Activated naive CD8-positive, alpha-beta T cell treated with anti-CD3 and anti-CD28 coated beads for 36 hours (primary cell): Measurements from ENCODE around the gene RIMBP3B. TPM values are rescaled to one million over a fixed set of nuclear protein-coding genes. Genes with fewer than 3 reads are reported as not detected.

Experiments used
- total RNA-seq, 2 experiments: library from RNA; stranded (reverse); gene quantifications; one replicate each; pipeline ENCODE4 v1.2.3, GENCODE V29; 2021

Gene RIMBP3B
- total RNA-seq, 2 experiments from 2014 or later, result 0.19 to 0.32 TPM

Other genes with a start within 250 kb of the RIMBP3B start
- 1 to 10 TPM; 5.4 to 5.8 TPM for gene HIC2, start 33.6 kb downstream of the RIMBP3B start, total RNA-seq
- 1 to 10 TPM; 1.3 TPM for gene TMEM191C, start 83.6 kb downstream of the RIMBP3B start, total RNA-seq
- gene RIMBP3C, start 167.7 kb downstream of the RIMBP3B start, total RNA-seq, result under 1 TPM; 0.06 to 0.20 TPM
- gene UBE2L3, start 184.0 kb downstream of the RIMBP3B start, total RNA-seq, result 10 to 100 TPM; 70.0 to 72.9 TPM
- 10 to 100 TPM; 83.0 to 86.4 TPM for gene YDJC, start 246.3 kb downstream of the RIMBP3B start, total RNA-seq
- under 1 TPM; 0.29 to 0.34 TPM for gene CCDC116, start 249.0 kb downstream of the RIMBP3B start, total RNA-seq